CD4-positive, alpha-beta T cell (primary cell): ENCODE measurements around the gene TAF1A. TPM values are rescaled to one million over a fixed set of nuclear protein-coding genes. Genes with fewer than 3 reads are reported as not detected.

Experiments used
- ATAC-seq: fragments of 200-7000 bp; cut with Tn5 transposase; one replicate; pipeline ENCODE4 v1.10.0; 2022; ENCODE audit warnings: mild to moderate bottlenecking; ENCODE audit not compliant: poor library complexity
- CTCF ChIA-PET: fragments of 350-600 bp; sonication (Branson Sonifier 250); formaldehyde crosslinking; loops from one replicate; lab custom pipeline; 2021; ENCODE audit warnings: antibody characterized with exemption, inconsistent platforms; lab: Charles Lee
- POLR2A ChIA-PET: fragments of 350-600 bp; sonication (Branson Sonifier 250); formaldehyde crosslinking; loops from one replicate; lab custom pipeline; 2021; ENCODE audit warnings: antibody characterized with exemption, inconsistent platforms; lab: Charles Lee
- DNase-seq, 14 experiments: peaks; one replicate each; pipeline ENCODE4 v3.0.0-alpha.2; 2013 to 2020; ENCODE audit warnings: mixed read lengths in 2 of 14
- H3K27ac ChIP-seq, 2 donors: one replicate each; pipeline versions ENCODE4 v1.5.1 to v1.7.0; 2013; ENCODE audit warnings: low read length in 2 of 2, low read depth in 1 of 2, mild to moderate bottlenecking in 1 of 2
- H3K27me3 ChIP-seq, 2 experiments: 1 replicate in 1 of 2; 2 replicates in 1 of 2; pipeline versions ENCODE4 v1.6.1 to v1.7.0; 2013; ENCODE audit warnings: low read length in 2 of 2, control low read depth in 1 of 2, mild to moderate bottlenecking in 1 of 2, moderate library complexity in 1 of 2; ENCODE audit not compliant: insufficient read depth in 2 of 2, control insufficient read depth in 1 of 2
- H3K36me3 ChIP-seq: one replicate; pipeline ENCODE4 v1.6.1; 2013; ENCODE audit warnings: low read length, control low read depth; ENCODE audit not compliant: insufficient read depth
- H3K4me1 ChIP-seq: one replicate; pipeline ENCODE4 v1.6.1; 2013; ENCODE audit warnings: low read length, control low read depth; ENCODE audit not compliant: insufficient read depth
- H3K4me3 ChIP-seq: one replicate; pipeline ENCODE4 v1.5.1; 2013; ENCODE audit warnings: mild to moderate bottlenecking, low read length, moderate library complexity
- H3K9me3 ChIP-seq, 2 experiments: 1 replicate in 1 of 2; 2 replicates in 1 of 2; pipeline versions ENCODE4 v1.6.1 to v1.7.0; 2013; ENCODE audit warnings: low read length in 2 of 2, mild to moderate bottlenecking in 2 of 2, control low read depth in 1 of 2, moderate library complexity in 1 of 2; ENCODE audit not compliant: control insufficient read depth in 1 of 2, insufficient read depth in 1 of 2
- H3K27ac Mint-ChIP-seq: one replicate; pipeline ENCODE4 v1.8.0; 2020; ENCODE audit warnings: mixed read lengths
- H3K27me3 Mint-ChIP-seq: one replicate; pipeline ENCODE4 v1.8.0; 2021; ENCODE audit warnings: mixed read lengths
- H3K36me3 Mint-ChIP-seq: one replicate; pipeline ENCODE4 v1.8.0; 2021; ENCODE audit warnings: low read depth, mixed read lengths
- H3K4me1 Mint-ChIP-seq: one replicate; pipeline ENCODE4 v1.8.0; 2021; ENCODE audit warnings: low read depth, mixed read lengths
- H3K4me3 Mint-ChIP-seq: one replicate; pipeline ENCODE4 v1.8.0; 2020; ENCODE audit warnings: mild to moderate bottlenecking, mixed read lengths
- H3K9me3 Mint-ChIP-seq: one replicate; pipeline ENCODE4 v1.8.0; 2020; ENCODE audit warnings: mixed read lengths
- intact Hi-C, 2 experiments: fragments of 100-400 bp; cut with DNase I in 1 of 2; cut with micrococcal nuclease in 1 of 2; formaldehyde crosslinking; loops; one replicate each; pipeline versions ENCODE4 v1.15.1 to v1.9.0; 2023 to 2025; cut with DNase I, micrococcal nuclease
- total RNA-seq, 174 experiments: library from RNA in 2 of 174; stranded (reverse) in 2 of 174; gene quantifications; one replicate each; pipeline ENCODE4 v1.2.3 and lab custom pipeline; 2021 to 2026
- TF ChIP-seq, protein P1 (sequence below): fragments of 200-600 bp; IDR thresholded peaks from one replicate; pipeline ENCODE4 v1.8.0; 2022; ENCODE audit warnings: antibody characterized with exemption, mild to moderate bottlenecking

The TAF1A gene
- total RNA-seq, 2 experiments from 2014 or later, result 3.3 to 4.1 TPM

DNA sequence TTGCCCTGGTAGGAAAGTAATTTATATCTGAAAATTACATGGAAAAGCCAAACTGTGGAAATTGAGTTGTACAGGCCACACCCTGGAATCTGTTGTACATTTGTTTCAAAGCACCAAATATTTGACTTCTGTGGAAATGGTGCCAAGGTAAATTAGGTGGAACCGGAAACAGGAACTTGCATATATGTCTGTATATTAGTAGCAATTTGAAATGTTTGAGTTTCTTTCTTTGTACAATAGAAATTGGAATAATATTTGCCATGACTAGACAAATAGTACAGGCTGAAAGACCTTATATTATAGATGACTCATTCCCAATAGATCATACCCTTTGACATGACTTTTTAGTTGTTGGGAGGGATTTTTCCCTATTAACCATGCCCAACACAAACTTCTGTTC lies 10.5 kb upstream of the TAF1A start:
- no peak overlapping the region for H3K27ac Mint-ChIP-seq
- intact Hi-C loops, result no loop called here
- Histone ChIP-seq H3K27me3 (no peaks in the 10 kb centered on the region), H3K36me3 (no peaks in the 10 kb centered on the region), H3K4me3 (no peak overlapping the region), H3K4me1 (no peaks in the 10 kb centered on the region), H3K9me3 (no peaks in the 10 kb centered on the region), H3K27ac (no peak overlapping the region)
- DNase-seq (no peak), ATAC-seq (no peak)
- H3K4me1 Mint-ChIP-seq, result no peaks in the 10 kb centered on the region
- TF ChIP-seq, protein P1, sequence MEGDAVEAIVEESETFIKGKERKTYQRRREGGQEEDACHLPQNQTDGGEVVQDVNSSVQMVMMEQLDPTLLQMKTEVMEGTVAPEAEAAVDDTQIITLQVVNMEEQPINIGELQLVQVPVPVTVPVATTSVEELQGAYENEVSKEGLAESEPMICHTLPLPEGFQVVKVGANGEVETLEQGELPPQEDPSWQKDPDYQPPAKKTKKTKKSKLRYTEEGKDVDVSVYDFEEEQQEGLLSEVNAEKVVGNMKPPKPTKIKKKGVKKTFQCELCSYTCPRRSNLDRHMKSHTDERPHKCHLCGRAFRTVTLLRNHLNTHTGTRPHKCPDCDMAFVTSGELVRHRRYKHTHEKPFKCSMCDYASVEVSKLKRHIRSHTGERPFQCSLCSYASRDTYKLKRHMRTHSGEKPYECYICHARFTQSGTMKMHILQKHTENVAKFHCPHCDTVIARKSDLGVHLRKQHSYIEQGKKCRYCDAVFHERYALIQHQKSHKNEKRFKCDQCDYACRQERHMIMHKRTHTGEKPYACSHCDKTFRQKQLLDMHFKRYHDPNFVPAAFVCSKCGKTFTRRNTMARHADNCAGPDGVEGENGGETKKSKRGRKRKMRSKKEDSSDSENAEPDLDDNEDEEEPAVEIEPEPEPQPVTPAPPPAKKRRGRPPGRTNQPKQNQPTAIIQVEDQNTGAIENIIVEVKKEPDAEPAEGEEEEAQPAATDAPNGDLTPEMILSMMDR, result no peak
- POLR2A ChIA-PET, result interaction anchor here (0.6 kb wide), 1 partner anchor 8 kb away, joined by 3 read pairs; no protein-coding TSS in a partner anchor
- H3K27me3 Mint-ChIP-seq, result peaks cover 6% of the 10 kb centered on the region
- no peaks in the 10 kb centered on the region for H3K36me3 Mint-ChIP-seq
- CTCF ChIA-PET, result no interaction called here
- no peaks in the 10 kb centered on the region for H3K9me3 Mint-ChIP-seq
- H3K4me3 Mint-ChIP-seq, result no peak overlapping the region

- no peak for ATAC-seq
- no peak overlapping the region for H3K27ac Mint-ChIP-seq
- H3K27me3 ChIP-seq, result no peaks in the 10 kb centered on the region
- H3K4me3 Mint-ChIP-seq, result no peak overlapping the region
- no peaks in the 10 kb centered on the region for H3K27me3 Mint-ChIP-seq
- no peaks in the 10 kb centered on the region for H3K36me3 Mint-ChIP-seq
- H3K9me3 ChIP-seq, result no peaks in the 10 kb centered on the region
- POLR2A ChIA-PET, result no interaction called here
- no peak for DNase-seq
- no peak overlapping the region for H3K4me3 ChIP-seq
- TF ChIP-seq, protein P1, result no peak
- no peaks in the 10 kb centered on the region for H3K4me1 Mint-ChIP-seq
- H3K9me3 Mint-ChIP-seq, result no peaks in the 10 kb centered on the region
- H3K27ac ChIP-seq, result no peak overlapping the region
- CTCF ChIA-PET, result no interaction called here
- no peaks in the 10 kb centered on the region for H3K36me3 ChIP-seq
- intact Hi-C loops, result no loop called here
- no peaks in the 10 kb centered on the region for H3K4me1 ChIP-seq
Observed at GRCh38 chr1:222596696-222597095, 7.0 kb upstream of the TAF1A start.

GRCh38 chr1:222594789-222595188 lies 5.1 kb upstream of the TAF1A start:
- Histone ChIP-seq H3K9me3 (no peaks in the 10 kb centered on the region), H3K27ac (no peak overlapping the region), H3K27me3 (no peaks in the 10 kb centered on the region), H3K4me3 (no peak overlapping the region), H3K36me3 (no peaks in the 10 kb centered on the region), H3K4me1 (peaks cover 8% of the 10 kb centered on the region)
- H3K4me1 Mint-ChIP-seq, result peaks cover 13% of the 10 kb centered on the region
- TF ChIP-seq, protein P1, result no peak
- DNase-seq (no peak), ATAC-seq (no peak)
- no peaks in the 10 kb centered on the region for H3K9me3 Mint-ChIP-seq
- H3K4me3 Mint-ChIP-seq, result no peak overlapping the region
- ChIA-PET CTCF (interaction anchor here (1.2 to 1.5 kb wide), 2 partner anchors 13 to 19 kb away, joined by 3 read pairs; no protein-coding TSS in a partner anchor), POLR2A (no interaction called here)
- H3K27me3 Mint-ChIP-seq, result no peaks in the 10 kb centered on the region
- H3K27ac Mint-ChIP-seq, result no peak overlapping the region
- H3K36me3 Mint-ChIP-seq, result peaks cover 5% of the 10 kb centered on the region
- intact Hi-C loops, result no loop called here
